HEK293T (cell line): ENCODE results near the gene TSPAN9.

Experiments
- CTCF ChIA-PET: fragments of 350-600 bp; formaldehyde crosslinking; extraction: SDS; loops from one replicate; lab custom pipeline; 2021; ENCODE audit warnings: antibody characterized with exemption, inconsistent platforms; lab: Yijun Ruan, JAX
- POLR2A ChIA-PET: fragments of 350-600 bp; formaldehyde crosslinking; extraction: SDS; loops from one replicate; lab custom pipeline; 2020; ENCODE audit warnings: antibody characterized with exemption, inconsistent platforms; lab: Yijun Ruan, JAX
- DNase-seq: peaks from one replicate; pipeline ENCODE4 v3.0.0; 2012; ENCODE audit warnings: mixed read lengths; ENCODE audit errors: extremely low spot score
- ARNT ChIP-seq: fragments of 450-650 bp; IDR thresholded peaks from 2 replicates; pipeline ENCODE4 v1.6.1; 2017; ENCODE audit warnings: mild to moderate bottlenecking
- BHLHE40 ChIP-seq: fragments of 450-650 bp; IDR thresholded peaks from 2 replicates; pipeline ENCODE4 v1.6.1; 2016; ENCODE audit warnings: mild to moderate bottlenecking, moderate library complexity, borderline replicate concordance
- CTBP1 ChIP-seq: fragments of 450-650 bp; IDR thresholded peaks from 2 replicates; pipeline ENCODE4 v1.6.1; 2016; ENCODE audit warnings: borderline replicate concordance
- ELF4 ChIP-seq: fragments of 450-650 bp; IDR thresholded peaks from 2 replicates; pipeline ENCODE4 v1.6.1; 2017; ENCODE audit warnings: antibody characterized with exemption
- FOXA1 ChIP-seq: fragments of 450-650 bp; IDR thresholded peaks from 2 replicates; pipeline ENCODE4 v1.6.1; 2016; ENCODE audit warnings: mild to moderate bottlenecking
- FOXK2 ChIP-seq: fragments of 450-650 bp; IDR thresholded peaks from 2 replicates; pipeline ENCODE4 v1.6.1; 2016; ENCODE audit warnings: mild to moderate bottlenecking
- FOXM1 ChIP-seq: fragments of 450-650 bp; IDR thresholded peaks from 2 replicates; pipeline ENCODE4 v1.6.1; 2017; ENCODE audit warnings: mild to moderate bottlenecking, borderline replicate concordance
- HDGF ChIP-seq: fragments of 450-650 bp; IDR thresholded peaks from 2 replicates; pipeline ENCODE4 v1.6.1; 2017; ENCODE audit warnings: antibody characterized with exemption, borderline replicate concordance
- L3MBTL2 ChIP-seq: fragments of 450-650 bp; conservative IDR thresholded peaks from 2 replicates; pipeline ENCODE4 v1.6.1; 2016; ENCODE audit warnings: mild to moderate bottlenecking
- LEF1 ChIP-seq: fragments of 450-650 bp; IDR thresholded peaks from 2 replicates; pipeline ENCODE4 v1.6.1; 2017; ENCODE audit warnings: mild to moderate bottlenecking, borderline replicate concordance
- NFRKB ChIP-seq: fragments of 450-650 bp; IDR thresholded peaks from 2 replicates; pipeline ENCODE4 v1.6.1; 2016; ENCODE audit warnings: mild to moderate bottlenecking, moderate library complexity
- SP1 ChIP-seq: fragments of 450-650 bp; IDR thresholded peaks from 2 replicates; pipeline ENCODE4 v1.6.1; 2017
- SUZ12 ChIP-seq: fragments of 450-650 bp; IDR thresholded peaks from 2 replicates; pipeline ENCODE4 v1.6.1; 2016; ENCODE audit warnings: mild to moderate bottlenecking
- TARDBP ChIP-seq: fragments of 450-650 bp; IDR thresholded peaks from 2 replicates; pipeline ENCODE4 v1.6.1; 2016
- ZNF384 ChIP-seq: fragments of 450-650 bp; IDR thresholded peaks from 2 replicates; pipeline ENCODE4 v1.6.1; 2016
- TF ChIP-seq, protein P1 (sequence below): fragments of 450-650 bp; IDR thresholded peaks from 2 replicates; pipeline ENCODE4 v1.6.1; 2016

TSPAN9 gene

DNA sequence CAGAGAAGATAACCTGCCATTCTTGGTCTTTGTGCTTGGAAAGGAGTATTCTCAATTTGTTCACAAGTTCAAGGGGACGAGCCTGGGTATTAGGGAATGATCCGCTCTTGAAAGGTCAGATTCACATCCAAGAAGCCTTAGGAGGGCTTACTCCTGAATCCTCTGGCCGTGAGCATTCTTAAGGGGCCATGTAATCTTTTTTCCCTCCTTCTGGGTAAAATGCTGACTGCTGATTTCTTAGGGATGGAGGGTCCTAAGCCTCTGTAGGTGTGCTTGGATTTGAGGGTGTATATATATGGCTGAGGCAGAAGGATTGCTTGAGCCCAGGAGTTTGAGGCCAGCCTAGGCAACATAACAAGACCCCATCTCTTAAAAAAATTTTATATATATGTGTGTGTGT is 149.1 kb downstream of the TSPAN9 start:
- ChIA-PET CTCF (no interaction called here), POLR2A (no interaction called here)
- DNase-seq, result no peak
- TF ChIP-seq ARNT, result no peak
- TF ChIP-seq SUZ12, result no peak
- no peak for TF ChIP-seq FOXM1
- TF ChIP-seq NFRKB, result no peak
- TF ChIP-seq ZNF384, result no peak
- TF ChIP-seq SP1, result no peak
- no peak for TF ChIP-seq BHLHE40
- TF ChIP-seq TARDBP, result no peak
- TF ChIP-seq CTBP1, result no peak
- no peak for TF ChIP-seq HDGF
- no peak for TF ChIP-seq LEF1
- TF ChIP-seq FOXK2, result no peak
- TF ChIP-seq L3MBTL2, result no peak
- TF ChIP-seq ELF4, result no peak
- no peak for TF ChIP-seq FOXA1
- TF ChIP-seq, protein P1, sequence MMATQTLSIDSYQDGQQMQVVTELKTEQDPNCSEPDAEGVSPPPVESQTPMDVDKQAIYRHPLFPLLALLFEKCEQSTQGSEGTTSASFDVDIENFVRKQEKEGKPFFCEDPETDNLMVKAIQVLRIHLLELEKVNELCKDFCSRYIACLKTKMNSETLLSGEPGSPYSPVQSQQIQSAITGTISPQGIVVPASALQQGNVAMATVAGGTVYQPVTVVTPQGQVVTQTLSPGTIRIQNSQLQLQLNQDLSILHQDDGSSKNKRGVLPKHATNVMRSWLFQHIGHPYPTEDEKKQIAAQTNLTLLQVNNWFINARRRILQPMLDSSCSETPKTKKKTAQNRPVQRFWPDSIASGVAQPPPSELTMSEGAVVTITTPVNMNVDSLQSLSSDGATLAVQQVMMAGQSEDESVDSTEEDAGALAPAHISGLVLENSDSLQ, result no peak

DNA sequence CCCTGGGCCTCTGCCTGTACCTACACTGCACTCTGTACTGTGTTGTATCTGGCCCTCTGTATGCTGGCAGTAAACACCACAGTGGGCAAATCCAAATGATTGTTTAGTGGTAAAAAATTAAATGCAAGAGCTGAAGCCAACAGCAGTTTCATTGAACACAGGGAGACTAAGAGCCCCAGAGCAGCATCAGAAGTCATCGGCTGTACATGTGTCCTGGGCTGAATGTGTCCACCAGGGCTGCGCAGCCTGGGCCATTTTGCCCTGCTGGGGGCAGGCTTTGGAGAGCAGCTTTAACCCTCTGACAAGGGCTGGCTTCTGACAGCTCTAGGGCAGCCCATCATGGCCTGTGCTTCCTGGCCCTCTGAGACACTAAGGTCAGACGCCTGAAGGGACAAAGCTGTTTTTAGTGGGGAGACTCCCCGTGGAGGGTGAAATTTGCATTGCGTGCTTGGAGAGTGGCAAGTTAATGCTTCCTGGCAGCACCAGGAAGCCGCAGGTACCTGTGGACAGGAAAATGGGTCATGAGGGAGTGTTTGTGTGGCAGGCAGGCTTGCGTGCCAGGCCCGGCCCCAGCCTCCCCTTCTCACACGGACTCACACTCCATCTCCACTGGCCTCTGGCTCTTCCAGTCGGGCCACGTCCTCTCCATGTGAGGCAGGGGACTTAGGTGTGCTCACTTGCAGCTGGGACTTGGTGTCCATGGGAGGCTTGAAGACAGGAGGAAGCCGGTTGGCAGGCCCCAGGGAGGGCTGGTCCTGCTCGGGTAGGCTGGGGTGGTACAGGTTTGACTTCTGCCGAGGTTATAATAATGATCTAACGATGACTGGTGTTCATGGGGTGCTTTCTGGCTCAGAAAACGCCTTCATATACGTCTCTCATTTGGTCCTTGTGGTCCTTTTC is 150.1 kb downstream of the TSPAN9 start:
- ChIA-PET POLR2A (no interaction called here), CTCF (interaction anchor here (0.6 to 0.7 kb wide), 2 partner anchors 48 to 928 kb away, joined by 3 to 5 read pairs; no protein-coding TSS in a partner anchor)
- TF ChIP-seq FOXA1, result no peak
- no peak for DNase-seq

DNA sequence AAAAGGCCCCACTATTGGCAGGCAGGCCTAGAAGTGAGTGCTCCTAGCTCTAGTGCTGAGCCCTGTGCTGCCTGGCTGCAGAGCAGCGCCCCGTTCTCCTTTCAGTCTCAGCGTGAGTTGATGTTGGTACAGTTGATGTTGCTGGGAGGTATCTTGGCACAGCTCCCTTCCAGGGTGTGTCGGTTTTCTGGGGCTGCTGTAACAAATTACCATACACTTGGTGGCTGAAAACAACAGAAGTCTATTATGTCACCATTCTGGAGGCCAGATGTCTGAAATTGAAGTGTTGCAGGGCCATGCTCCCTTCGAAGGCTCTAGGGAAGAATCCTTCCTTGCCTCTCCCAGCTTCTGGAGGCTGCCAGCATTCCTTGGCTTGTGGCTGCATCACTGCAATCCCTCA is 151.4 kb downstream of the TSPAN9 start:
- TF ChIP-seq SUZ12, result no peak
- TF ChIP-seq FOXM1, result no peak
- TF ChIP-seq ZNF384, result no peak
- no peak for TF ChIP-seq LEF1
- no peak for TF ChIP-seq NFRKB
- TF ChIP-seq FOXK2, result no peak
- TF ChIP-seq SP1, result no peak
- no peak for TF ChIP-seq BHLHE40
- no peak for TF ChIP-seq CTBP1
- no peak for TF ChIP-seq ARNT
- no peak for TF ChIP-seq HDGF
- CTCF ChIA-PET, result no interaction called here
- POLR2A ChIA-PET, result no interaction called here
- DNase-seq, result no peak

DNA sequence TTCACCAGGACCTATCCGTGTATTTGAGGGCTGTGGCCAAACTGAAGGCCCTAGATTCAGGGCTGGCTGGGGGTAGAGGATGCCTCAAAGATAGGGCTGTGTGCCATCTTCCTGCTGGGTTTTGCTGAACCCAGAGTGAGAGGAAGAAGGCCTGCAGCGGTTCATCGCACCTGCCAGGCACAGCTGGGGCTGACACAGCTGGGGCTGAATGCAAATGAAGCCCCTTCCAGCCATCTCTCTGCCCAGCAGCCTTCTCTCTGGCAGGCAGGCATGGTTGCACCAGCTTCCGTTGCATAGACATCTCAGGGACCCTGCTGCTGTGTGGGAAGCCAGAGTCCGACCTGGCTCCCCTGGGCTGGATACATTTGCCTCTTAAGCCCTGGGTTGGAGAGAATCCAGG is 152.4 kb downstream of the TSPAN9 start:
- no peak for DNase-seq
- no peak for TF ChIP-seq FOXM1
- no peak for TF ChIP-seq FOXA1
- TF ChIP-seq NFRKB, result no peak
- no peak for TF ChIP-seq SP1
- TF ChIP-seq ZNF384, result no peak
- TF ChIP-seq ELF4, result no peak
- TF ChIP-seq TARDBP, result no peak
- TF ChIP-seq ARNT, result no peak
- no peak for TF ChIP-seq FOXK2
- TF ChIP-seq SUZ12, result no peak
- TF ChIP-seq HDGF, result no peak
- no peak for TF ChIP-seq BHLHE40
- TF ChIP-seq L3MBTL2, result no peak
- TF ChIP-seq CTBP1, result no peak
- ChIA-PET POLR2A (no interaction called here), CTCF (interaction anchor here (0.9 kb wide), 1 partner anchor 19 kb away, joined by 3 read pairs; no protein-coding TSS in a partner anchor)

DNA sequence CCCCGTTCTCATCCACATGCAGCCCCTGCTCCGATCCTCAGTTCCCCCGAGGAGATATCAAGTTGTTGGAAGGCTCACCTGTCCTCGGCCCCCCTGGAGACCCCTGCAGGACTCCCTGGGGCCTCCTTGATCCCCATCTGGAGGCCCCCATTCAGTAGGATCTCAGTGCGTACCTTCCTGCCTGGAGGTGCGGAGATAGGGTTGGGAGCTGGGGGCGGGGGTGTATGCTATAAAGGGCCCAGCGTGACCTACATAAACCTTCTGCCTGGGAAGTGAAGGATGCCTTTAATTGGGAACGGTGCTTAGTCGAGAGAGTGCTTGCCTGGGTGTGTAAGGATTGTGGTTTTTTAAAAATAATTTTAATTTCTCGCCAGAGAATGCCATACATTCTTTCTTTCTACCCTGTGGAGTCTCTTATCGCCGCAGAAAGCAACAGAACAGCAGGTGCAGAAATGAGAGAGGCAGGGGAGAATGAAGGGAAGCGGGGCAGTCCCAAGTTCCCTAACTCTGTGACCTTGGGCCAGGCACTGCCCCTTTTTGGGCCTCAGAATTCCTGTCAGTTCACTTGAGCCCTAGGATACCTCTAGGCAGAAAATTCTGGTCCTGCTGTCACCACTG is 153.7 kb downstream of the TSPAN9 start:
- ChIA-PET CTCF (no interaction called here), POLR2A (no interaction called here)
- no peak for TF ChIP-seq FOXA1
- TF ChIP-seq, protein P1, result no peak
- TF ChIP-seq ELF4, result no peak
- no peak for TF ChIP-seq SUZ12
- no peak for TF ChIP-seq FOXK2
- TF ChIP-seq NFRKB, result no peak
- no peak for TF ChIP-seq ZNF384
- TF ChIP-seq BHLHE40, result no peak
- TF ChIP-seq HDGF, result no peak
- no peak for TF ChIP-seq L3MBTL2
- no peak for TF ChIP-seq SP1
- TF ChIP-seq FOXM1, result no peak
- TF ChIP-seq ARNT, result no peak
- no peak for TF ChIP-seq LEF1
- no peak for TF ChIP-seq TARDBP
- TF ChIP-seq CTBP1, result no peak
- no peak for DNase-seq

DNA sequence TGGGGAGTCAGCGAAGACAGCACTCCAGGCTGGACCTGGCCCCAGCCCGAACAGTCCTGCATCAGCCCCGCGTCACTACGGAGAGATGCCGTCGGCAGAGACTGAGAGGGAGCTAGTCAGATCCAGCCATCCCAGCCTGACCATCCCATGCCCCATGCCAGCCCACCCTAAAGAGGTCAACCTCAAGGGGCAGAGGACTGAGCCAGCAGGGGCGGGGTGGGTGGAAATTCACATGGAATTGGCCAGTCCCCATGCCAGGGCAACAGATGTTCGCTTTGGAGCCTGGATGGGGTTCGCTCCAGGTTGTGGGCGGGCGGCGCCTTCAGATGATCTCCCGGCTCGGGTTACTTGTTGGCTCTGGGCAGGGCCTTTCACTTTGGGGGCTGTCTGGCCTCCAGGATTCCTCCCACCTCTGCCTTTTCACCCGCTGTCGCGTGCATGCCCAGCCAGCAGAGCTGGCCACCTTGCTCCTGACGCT is 154.3 kb downstream of the TSPAN9 start:
- POLR2A ChIA-PET, result no interaction called here
- CTCF ChIA-PET, result no interaction called here
- no peak for DNase-seq
- TF ChIP-seq TARDBP, result no peak
- TF ChIP-seq SUZ12, result no peak
- TF ChIP-seq ELF4, result no peak
- no peak for TF ChIP-seq HDGF
- TF ChIP-seq BHLHE40, result no peak
- TF ChIP-seq L3MBTL2, result no peak
- TF ChIP-seq FOXK2, result no peak
- TF ChIP-seq FOXM1, result no peak
- TF ChIP-seq, protein P1, result no peak
- no peak for TF ChIP-seq FOXA1
- TF ChIP-seq CTBP1, result no peak
- TF ChIP-seq NFRKB, result no peak
- TF ChIP-seq SP1, result no peak
- TF ChIP-seq ZNF384, result no peak
